Measurements from ENCODE around the gene PDP2. TPM values are rescaled to one million over a fixed set of nuclear protein-coding genes. Genes with fewer than 3 reads are reported as not detected.

The PDP2 gene
- total and polyA plus RNA-seq, 10 of the 15 experiments (the other 5 are each of a cell fraction or from before 2014, with no cell fraction given) = 1.9 to 31.1 (median 6.2) TPM

GRCh38 chr16:66886914-66887313 lies 6.6 kb downstream of the PDP2 start:
- no TSS peak for BruUV-seq (replicated peaks)
- H3K9ac ChIP-seq (ENCODE audit: control insufficient read depth, insufficient read depth, low read length) = no peak overlapping the region
- intact Hi-C loops (cut with micrococcal nuclease; ENCODE audit: unreplicated experiment) (no loop called here), in situ Hi-C loops (cut with MboI) (no loop called here)
- H3K4me1 ChIP-seq (ENCODE audit: control insufficient read depth, insufficient read depth, low read length) = no peaks in the 10 kb centered on the region; the same call in 1 of the 2 replicates
- FAIRE-seq = no peak
- ChIA-PET POLR2A (interaction anchor here (0.6 kb wide), 1 partner anchor 139 kb away, joined by 3 read pairs; no protein-coding TSS in a partner anchor), CTCF (interaction anchor here (0.6 to 1.5 kb wide), 2 partner anchors 32 to 301 kb away, joined by 3 read pairs; partner anchors contain the start of gene CDH16), RAD21 (ENCODE audit: unreplicated experiment) (no interaction called here), SMC1A (ENCODE audit: uncharacterized antibody, unreplicated experiment) (no interaction called here)
- H3K36me3 ChIP-seq (ENCODE audit: control insufficient read depth in 2 of 2, insufficient read depth in 2 of 2, low read length in 1 of 2) = peaks cover 3 to 5% of the 10 kb centered on the region in 2 experiments
- no peaks in the 10 kb centered on the region for H3K9me3 ChIP-seq (replicated peaks; ENCODE audit: control insufficient read depth, insufficient read depth, low read length)
- no peaks in the 10 kb centered on the region for H3K27me3 ChIP-seq (replicated peaks in 1 of 2; ENCODE audit: control insufficient read depth in 2 of 2, insufficient read depth in 2 of 2, low read length in 1 of 2)
- H2AFZ ChIP-seq (ENCODE audit: control insufficient read depth, low read depth, low read length) = no peak overlapping the region
- no peak overlapping the region for H3K4me2 ChIP-seq (ENCODE audit: control insufficient read depth, insufficient read depth)
- no peak for ATAC-seq
- no peaks in the 10 kb centered on the region for H4K20me1 ChIP-seq (ENCODE audit: control insufficient read depth, insufficient read depth)
- 81% methylated on average over 3 of the region's 3 CpGs for WGBS (ENCODE audit: insufficient coverage, insufficient replicate concordance, low lambda C conversion rate, missing lambda C conversion rate)
- H3K4me3 ChIP-seq = no peak overlapping the region
- no peak overlapping the region for H3K27ac ChIP-seq (ENCODE audit: control insufficient read depth, insufficient read depth)
- no peaks in the 10 kb centered on the region; the same call in 1 of the 2 replicates for H3K79me2 ChIP-seq (ENCODE audit: control insufficient read depth, insufficient read depth, low read length)
- no peak for DNase-seq (ENCODE audit: low read depth, low spot score)
- TF ChIP-seq ASH2L (IDR thresholded peaks at IDR 0.05; ENCODE audit: borderline replicate concordance, low read depth) (no peak), NKRF (conservative IDR thresholded peaks at IDR 0.05) (no peak), ATF7 (IDR thresholded peaks at IDR 0.05; ENCODE audit: low read depth) (no peak), JUNB (IDR thresholded peaks at IDR 0.05) (no peak), HSF1 (IDR thresholded peaks at IDR 0.05; ENCODE audit: low read depth, low read length) (no peak), BCLAF1 (IDR thresholded peaks at IDR 0.05) (no peak), ZNF592 (IDR thresholded peaks at IDR 0.05) (no peak), CHD1 (IDR thresholded peaks at IDR 0.05; ENCODE audit: low read depth, low read length) (no peak), ETV6 (conservative IDR thresholded peaks at IDR 0.05 in 1 of 2, IDR thresholded peaks at IDR 0.05 in 1 of 2; ENCODE audit: borderline replicate concordance in 1 of 2, low read depth in 1 of 2) (no peak), STAT3 (IDR thresholded peaks at IDR 0.05; ENCODE audit: low read depth, low read length) (no peak), BCL3 (IDR thresholded peaks at IDR 0.05; ENCODE audit: borderline replicate concordance, insufficient read depth, low read depth, low read length, poor library complexity, severe bottlenecking) (no peak)

Measured in GM12878 (cell line).